A549 (cell line): ENCODE measurements around the gene TVP23A. TPM values are rescaled to one million over a fixed set of nuclear protein-coding genes. Genes with fewer than 3 reads are reported as not detected.

Experiments used
- ATAC-seq, 2 experiments: fragments of 200-7000 bp in 1 of 2; fragments of >200 bp in 1 of 2; cut with Nextera tagmentation in 1 of 2; cut with Tn5 transposase in 1 of 2; 3 replicates each; pipeline versions ENCODE4 v1.8.0 to v1.9.1; 2018 to 2020; ENCODE audit warnings: mild to moderate bottlenecking in 1 of 2, moderate library complexity in 1 of 2
- CTCF ChIA-PET: fragments of 300-600 bp; sonication (Branson Sonifier 250); formaldehyde crosslinking; extraction: SDS; loops from one replicate; lab custom pipeline; 2021; ENCODE audit warnings: antibody characterized with exemption, inconsistent platforms; lab: Yijun Ruan, JAX
- POLR2A ChIA-PET: fragments of 350-600 bp; formaldehyde crosslinking; extraction: SDS; loops from one replicate; lab custom pipeline; 2021; ENCODE audit warnings: antibody characterized with exemption, inconsistent platforms; lab: Yijun Ruan, JAX
- DNase-seq, 2 experiments: peaks; one replicate each; pipeline versions ENCODE4 v3.0.0 to v3.0.0-alpha.2; 2011 to 2016; ENCODE audit warnings: low read depth in 1 of 2, low spot score in 1 of 2
- FAIRE-seq: peaks from 2 replicates; lab custom pipeline; 2011; peaks lifted over from hg19 to GRCh38; lab: Jason Lieb, UNC
- H3K27ac ChIP-seq, 2 experiments: fragments of >200 bp; sonication (Bioruptor Twin); formaldehyde crosslinking; 3 replicates each; pipeline ENCODE4 v1.5.1; 2016 to 2017
- H3K4me1 ChIP-seq: fragments of >200 bp; sonication (Bioruptor Twin); formaldehyde crosslinking; 3 replicates; pipeline ENCODE4 v1.6.1; 2016
- H3K4me2 ChIP-seq: fragments of >200 bp; sonication (Bioruptor Twin); formaldehyde crosslinking; 3 replicates; pipeline ENCODE4 v1.6.1; 2016
- H3K4me3 ChIP-seq: fragments of >200 bp; sonication (Bioruptor Twin); formaldehyde crosslinking; 3 replicates; pipeline ENCODE4 v1.5.1; 2016
- H3K9me3 ChIP-seq: fragments of >200 bp; sonication (Bioruptor Twin); formaldehyde crosslinking; 3 replicates; pipeline ENCODE4 v1.6.1; 2016
- ATOH8 ChIP-seq: fragments of 250-450 bp; sonication (Bioruptor Pico); IDR thresholded peaks from 2 replicates; pipeline ENCODE4 v1.5.0; 2020; ENCODE audit warnings: low read depth, mild to moderate bottlenecking, moderate library complexity
- BHLHE40 ChIP-seq: IDR thresholded peaks from 2 replicates; pipeline ENCODE4 v1.6.1; 2012; ENCODE audit warnings: low read depth, low read length, inconsistent platforms
- CBX2 ChIP-seq: fragments of 200-600 bp; sonication (generic); IDR thresholded peaks from 2 replicates; pipeline ENCODE4 v1.6.1; 2016; ENCODE audit warnings: low read depth, mild to moderate bottlenecking, borderline replicate concordance
- CEBPB ChIP-seq, 2 experiments: fragments of >200 bp in 1 of 2; sonication (Bioruptor Twin) in 1 of 2; formaldehyde crosslinking in 1 of 2; IDR thresholded peaks; 2 replicates each; pipeline ENCODE4 v1.6.1; 2012 to 2016
- CHD2 ChIP-seq: fragments of 150-350 bp; IDR thresholded peaks from 2 replicates; pipeline ENCODE4 v1.6.1; 2014; ENCODE audit warnings: low read length; ENCODE audit not compliant: partially characterized antibody
- CHD4 ChIP-seq: fragments of 200-600 bp; sonication (generic); IDR thresholded peaks from 2 replicates; pipeline ENCODE4 v1.6.1; 2016; ENCODE audit warnings: antibody characterized with exemption, mild to moderate bottlenecking, borderline replicate concordance
- EHF ChIP-seq: fragments of 250-450 bp; sonication (Bioruptor Pico); IDR thresholded peaks from 2 replicates; pipeline ENCODE4 v1.5.0; 2020; ENCODE audit warnings: mild to moderate bottlenecking
- ESRRA ChIP-seq: fragments of 150-350 bp; IDR thresholded peaks from 2 replicates; pipeline ENCODE4 v1.6.1; 2014; ENCODE audit warnings: mild to moderate bottlenecking, low read length, borderline replicate concordance
- FOSB ChIP-seq: fragments of 250-450 bp; sonication (Bioruptor Pico); IDR thresholded peaks from 2 replicates; pipeline ENCODE4 v1.5.0; 2020; ENCODE audit warnings: mild to moderate bottlenecking, moderate library complexity
- HES2 ChIP-seq: fragments of >200 bp; sonication (Bioruptor Twin); formaldehyde crosslinking; IDR thresholded peaks from 2 replicates; pipeline ENCODE4 v1.6.1; 2016
- HOXB5 ChIP-seq: fragments of 250-450 bp; sonication (Bioruptor Pico); IDR thresholded peaks from 2 replicates; pipeline ENCODE4 v1.5.0; 2020; ENCODE audit warnings: mild to moderate bottlenecking, moderate library complexity
- NR3C1 ChIP-seq: fragments of >200 bp; sonication (Bioruptor Twin); formaldehyde crosslinking; IDR thresholded peaks from 3 replicates; pipeline ENCODE4 v1.6.1; 2017
- PBX3 ChIP-seq: IDR thresholded peaks from 2 replicates; pipeline ENCODE4 v1.6.1; 2012
- PHF8 ChIP-seq: fragments of 200-600 bp; sonication (generic); IDR thresholded peaks from 2 replicates; pipeline ENCODE4 v1.6.1; 2016; ENCODE audit warnings: low read depth, mild to moderate bottlenecking, antibody characterized with exemption, moderate library complexity, borderline replicate concordance
- RAD21 ChIP-seq, 2 experiments: fragments of >200 bp in 1 of 2; sonication (Bioruptor Twin) in 1 of 2; formaldehyde crosslinking in 1 of 2; IDR thresholded peaks in 1 of 2; conservative IDR thresholded peaks in 1 of 2; 2 replicates in 1 of 2; 3 replicates in 1 of 2; pipeline ENCODE4 v1.6.1; 2012 to 2018; ENCODE audit warnings: inconsistent platforms in 1 of 2
- REST ChIP-seq: fragments of 200-600 bp; sonication (generic); IDR thresholded peaks from 2 replicates; pipeline ENCODE4 v1.6.1; 2016; ENCODE audit warnings: antibody characterized with exemption, mild to moderate bottlenecking, moderate library complexity
- RNF2 ChIP-seq: fragments of 200-600 bp; sonication (generic); IDR thresholded peaks from 2 replicates; pipeline ENCODE4 v1.6.1; 2016; ENCODE audit warnings: low read depth, mild to moderate bottlenecking, antibody characterized with exemption, moderate library complexity, borderline replicate concordance
- ZC3H11A ChIP-seq: fragments of 450-650 bp; IDR thresholded peaks from 2 replicates; pipeline ENCODE4 v1.6.1; 2014; ENCODE audit warnings: antibody characterized with exemption, mild to moderate bottlenecking
- WGBS: methylation state at CpG from one replicate; pipeline ENCODE4 v1.1.6; 2017; ENCODE audit errors: missing lambda C conversion rate; 5-methylcytosine and 5-hydroxymethylcytosine counted together
- polyA plus RNA-seq, 4 experiments: library from polyadenylated mRNA; depleted of rRNA in 3 of 4; stranded (reverse); fragments of >200 nt; fragmentation: RNase III in 1 of 4; extraction: RNeasy Plus Mini Kit Qiagen cat#74134 plus additional on column Dnase treatment in 1 of 4; gene quantifications; 2 replicates in 3 of 4; 3 replicates in 1 of 4; pipeline ENCODE4 v1.2.3, GENCODE V29; 2011 to 2017

The TVP23A gene
- polyA plus RNA-seq, 2 of the 4 experiments (the other 2 are of a cell fraction) = 0.03 TPM; not detected in 1

- 95% methylated on average over 8 of the region's 8 CpGs for WGBS
Measured at GRCh38 chr16:10761373-10761772, 57.2 kb downstream of the TVP23A start.

GRCh38 chr16:10760858-10761257, 57.7 kb downstream of the TVP23A start:
- no peak overlapping the region for H3K4me2 ChIP-seq
- 90% methylated on average over 3 of the region's 3 CpGs for WGBS
- POLR2A ChIA-PET = no interaction called here
- FAIRE-seq (no peak), ATAC-seq (no peak), DNase-seq (no peak)
- TF ChIP-seq REST = no peak
- no peak for TF ChIP-seq CHD2
- no peak for TF ChIP-seq CBX2
- no peak for TF ChIP-seq NR3C1
- no peak for TF ChIP-seq ESRRA
- TF ChIP-seq ATOH8 (CRISPR knock-in tag) = no peak
- no peak for TF ChIP-seq ZC3H11A
- no peak for TF ChIP-seq RNF2
- no peak for TF ChIP-seq HOXB5 (CRISPR knock-in tag)
- no peak for TF ChIP-seq EHF (CRISPR knock-in tag)
- no peak for TF ChIP-seq CHD4
- TF ChIP-seq FOSB (CRISPR knock-in tag) = no peak
- TF ChIP-seq BHLHE40 = no peak
- TF ChIP-seq RAD21 (conservative IDR thresholded peaks at IDR 0.05 in 1 of 2, IDR thresholded peaks at IDR 0.05 in 1 of 2) = no peak
- no peak for TF ChIP-seq HES2
- no peak for TF ChIP-seq PBX3
- CTCF ChIA-PET = interaction anchor here (0.6 kb wide), 1 partner anchor 246 kb away, joined by 3 read pairs; no protein-coding TSS in a partner anchor
- H3K4me3 ChIP-seq = no peak overlapping the region
- no peaks in the 10 kb centered on the region for H3K4me1 ChIP-seq
- H3K27ac ChIP-seq = no peak overlapping the region
- no peaks in the 10 kb centered on the region for H3K9me3 ChIP-seq

More at GRCh38 chr16:10761373-10761772, 57.2 kb downstream of the TVP23A start:
- Histone ChIP-seq H3K4me1 (no peaks in the 10 kb centered on the region), H3K4me3 (no peak overlapping the region), H3K4me2 (no peak overlapping the region), H3K27ac (no peak overlapping the region), H3K9me3 (no peaks in the 10 kb centered on the region)
- DNase-seq (no peak), FAIRE-seq (no peak), ATAC-seq (no peak)
- TF ChIP-seq PHF8 = no peak
- no peak for TF ChIP-seq CEBPB (IDR thresholded peaks at IDR 0.05)
- CTCF ChIA-PET = no interaction called here
- POLR2A ChIA-PET = no interaction called here
